ENCODE results near the gene NMRK2.

The NMRK2 gene

DNA sequence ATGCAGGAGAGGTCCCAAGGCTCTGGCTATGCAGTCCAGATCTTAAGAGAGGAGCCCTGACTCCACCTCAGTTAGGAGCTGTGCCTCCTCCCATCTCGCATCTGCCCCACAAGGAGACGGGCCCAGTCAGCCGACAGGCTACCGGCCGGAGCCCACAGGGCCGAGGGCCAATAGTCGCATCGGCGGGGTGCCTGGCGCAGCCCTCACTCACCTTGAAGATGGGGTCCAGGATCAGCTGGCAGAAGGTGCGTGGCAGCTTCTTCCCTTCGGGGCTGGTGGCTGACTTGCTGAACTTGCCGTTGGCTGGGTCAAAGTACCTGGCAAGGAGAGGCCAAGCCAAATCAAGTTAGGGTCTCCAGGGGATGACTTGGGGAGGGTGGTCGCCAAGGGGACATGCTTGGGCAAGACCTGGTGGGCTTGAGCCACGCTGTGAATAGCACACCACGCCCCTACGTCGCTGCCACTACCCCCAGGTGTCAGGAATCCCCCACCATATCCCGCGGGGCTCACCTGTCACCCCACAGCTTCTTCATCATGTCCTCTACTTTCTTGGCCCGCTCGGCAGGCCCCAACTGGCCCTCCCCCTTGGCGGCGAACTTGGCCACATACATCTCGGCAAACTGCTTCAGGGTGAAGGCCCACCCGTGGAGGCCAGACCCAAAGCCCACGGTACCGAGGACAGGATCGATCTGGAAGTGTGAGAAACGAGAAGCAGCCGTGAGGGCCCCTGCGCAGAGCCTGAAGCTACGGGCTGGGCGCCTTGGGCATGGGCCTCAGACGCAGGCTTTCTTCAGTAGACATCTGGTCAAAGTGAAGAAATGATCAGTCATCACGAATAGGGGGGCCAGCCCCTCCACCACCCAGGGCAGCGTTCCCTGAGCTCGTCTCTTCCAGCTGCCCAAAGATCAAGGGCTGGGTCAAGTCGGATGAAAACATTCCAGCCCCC, 49.1 kb downstream of the NMRK2 start:
- DNase-seq: no peak

DNA sequence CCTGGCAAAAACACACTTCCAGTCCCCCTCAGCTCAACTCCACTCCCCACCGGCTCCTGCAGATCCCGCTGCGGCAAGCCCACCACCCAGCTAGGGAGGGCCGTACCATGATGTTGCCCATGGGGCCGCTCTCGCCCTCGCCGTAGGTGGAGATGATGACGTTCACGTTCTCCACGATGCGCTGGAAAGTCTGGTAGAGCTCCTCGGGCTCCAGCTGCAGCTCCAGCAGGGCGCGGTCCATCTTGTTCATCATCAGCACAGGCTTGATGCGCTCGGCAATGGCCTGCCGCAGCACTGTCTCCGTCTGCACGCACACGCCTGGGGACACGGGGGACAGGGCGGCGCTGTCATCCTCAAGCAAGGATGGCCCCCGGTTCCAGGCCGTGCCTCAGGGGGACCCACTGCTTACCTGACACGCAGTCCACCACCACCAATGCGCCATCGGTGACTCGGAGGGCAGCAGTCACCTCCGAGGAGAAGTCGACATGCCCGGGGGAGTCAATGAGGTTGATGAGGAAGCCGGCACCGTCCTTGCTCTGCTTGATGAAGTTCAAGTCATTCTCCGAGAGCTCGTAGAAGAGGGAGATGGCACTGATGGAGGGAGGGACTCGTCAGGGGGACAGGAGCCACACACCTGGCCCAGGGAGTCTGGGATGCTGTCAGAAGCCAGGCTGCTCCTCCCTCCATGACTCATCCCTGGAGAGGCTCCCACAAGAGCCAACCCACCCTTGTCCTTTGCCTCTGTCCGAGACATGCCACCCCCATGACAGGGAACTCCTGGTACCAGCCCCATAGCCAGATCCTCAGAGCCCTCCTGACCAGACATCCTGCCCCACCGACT, 50.1 kb downstream of the NMRK2 start:
- DNase-seq: no peak

DNA sequence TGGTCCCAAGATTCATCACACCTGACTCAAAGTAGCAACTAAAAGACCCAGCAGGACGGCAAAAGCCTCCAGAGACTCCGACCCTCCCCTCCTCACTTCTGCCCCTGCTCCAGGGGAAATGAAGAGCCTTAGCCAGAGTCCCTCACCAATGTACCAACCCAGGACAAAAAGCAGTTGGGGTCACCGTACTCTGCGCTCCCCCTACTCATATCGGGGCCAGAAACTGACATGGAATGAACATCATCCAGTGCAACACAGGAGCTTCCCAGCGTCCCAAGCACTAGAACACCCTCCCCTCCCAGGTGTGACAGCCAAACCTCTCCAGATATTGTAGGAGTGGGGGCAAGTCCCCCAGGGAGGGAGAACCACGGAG, 50.7 kb downstream of the NMRK2 start:
- DNase-seq: no peak

DNA sequence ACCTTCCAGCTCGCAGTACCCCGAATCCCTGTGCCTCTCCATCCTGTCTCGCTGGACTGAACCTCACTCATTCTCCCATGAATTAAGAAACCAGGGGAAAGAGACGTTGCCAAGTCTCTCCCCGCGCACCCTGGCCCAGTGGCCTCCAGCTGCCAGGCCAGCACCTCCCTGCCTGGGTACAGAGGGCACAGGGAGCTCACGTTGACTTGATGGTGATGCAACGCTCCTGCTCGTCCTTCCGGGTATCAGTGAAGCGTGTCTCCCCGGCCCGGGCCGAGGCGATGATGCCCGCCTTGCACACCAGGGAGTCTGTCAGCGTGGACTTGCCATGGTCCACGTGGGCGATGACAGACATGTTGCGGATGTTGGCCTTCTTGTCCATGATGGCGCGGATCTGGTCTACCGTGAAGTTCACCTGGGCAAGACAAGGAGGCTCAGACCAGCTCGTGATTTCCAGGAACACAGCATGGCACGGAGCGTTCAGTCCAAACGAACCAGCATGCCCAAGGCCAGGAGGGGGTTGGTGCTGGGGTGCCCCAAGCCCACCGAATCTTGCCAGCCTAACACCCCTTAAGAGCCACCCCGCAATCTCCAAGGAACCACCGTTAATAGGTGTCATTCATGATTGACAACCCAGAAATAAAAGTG, 51.2 kb downstream of the NMRK2 start:
- peak; percentile 33 for DNase-seq

DNA sequence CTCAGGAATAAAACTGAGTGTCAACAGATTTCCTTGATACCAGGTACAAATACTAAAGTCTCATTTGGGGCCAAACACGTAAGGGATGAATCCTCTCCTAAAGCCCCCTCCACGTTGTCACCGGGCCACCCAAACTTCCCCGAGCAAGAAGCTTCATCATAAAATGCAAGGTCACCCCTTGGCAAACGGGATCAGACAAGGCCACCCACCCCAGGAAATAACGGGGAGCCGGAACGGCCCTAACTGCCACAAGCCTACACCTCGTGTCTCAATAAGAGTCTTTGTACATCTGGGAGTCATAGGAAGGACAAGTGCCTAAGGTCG, 51.7 kb downstream of the NMRK2 start:
- no peak for DNase-seq

DNA sequence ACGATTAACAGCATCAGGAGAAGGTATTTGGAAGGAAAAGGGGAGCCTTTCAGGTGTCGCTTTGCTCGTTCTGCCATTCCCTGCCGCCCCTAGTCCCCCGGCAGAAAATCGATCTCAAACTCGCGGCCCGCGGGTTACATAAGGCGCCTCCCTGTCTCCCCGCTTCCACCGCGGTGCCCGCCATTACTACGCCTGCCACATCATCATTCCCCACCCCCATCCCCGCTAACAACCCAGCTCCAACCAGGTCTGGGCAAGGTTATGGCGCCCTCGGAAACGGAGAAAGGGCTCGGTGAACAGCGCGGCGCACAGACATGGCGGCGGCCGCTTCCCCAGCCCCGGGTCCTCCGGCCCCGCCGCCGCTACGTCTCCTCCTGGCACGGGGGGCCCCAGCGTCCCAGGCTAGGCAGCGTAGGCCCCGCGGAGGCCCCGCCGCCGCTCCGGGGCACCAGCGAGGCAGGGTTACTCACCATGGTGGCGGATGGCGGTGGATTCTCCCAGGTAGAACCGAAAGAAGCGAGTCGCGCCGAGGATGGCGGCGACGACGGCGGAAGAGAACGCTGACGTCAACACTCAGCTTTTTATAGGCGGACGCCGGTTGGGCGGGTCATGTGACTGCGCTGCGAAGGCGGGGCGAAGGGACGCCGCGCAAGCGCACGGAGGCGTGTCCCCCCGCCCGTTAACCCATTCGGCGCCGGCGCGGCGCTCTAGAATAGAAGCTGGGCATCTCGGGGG, 52.2 kb downstream of the NMRK2 start, which contains the start of gene EEF2:
Gene EEF2, minus strand, starts transcription at position 556 of the 735 bp plus-strand sequence. Its CDS starts 83 bp downstream, at position 473.
- peak; percentile 93 for DNase-seq

DNA sequence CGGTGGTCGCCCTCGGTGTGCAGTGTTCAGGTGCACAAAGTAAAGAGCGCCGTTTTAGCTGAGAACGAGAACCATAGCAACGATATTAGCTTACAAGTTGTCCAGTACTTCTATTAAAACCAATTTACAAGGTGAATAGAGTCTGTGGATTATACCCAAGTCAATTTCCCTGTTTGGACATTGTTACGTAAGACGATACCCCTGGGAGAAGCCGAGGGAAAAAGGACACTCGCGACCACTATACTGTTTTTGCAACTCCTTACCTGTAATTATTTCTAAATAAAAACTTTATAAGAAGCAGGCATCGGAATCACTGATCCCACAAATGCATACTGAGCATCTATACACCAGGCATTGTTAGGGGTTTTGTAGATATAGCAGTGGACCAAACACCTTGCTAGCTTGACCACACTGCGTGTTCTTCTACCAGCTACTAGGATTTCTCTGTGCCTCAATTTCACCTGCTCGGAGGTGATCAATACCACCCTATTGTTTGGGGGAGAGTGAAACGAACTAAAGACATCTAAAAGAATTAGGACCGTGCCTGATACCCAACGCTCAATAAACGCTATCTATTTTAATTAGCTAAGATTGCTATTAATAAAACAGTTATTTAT, 52.9 kb downstream of the NMRK2 start:
- peak; percentile 20 for DNase-seq

DNA sequence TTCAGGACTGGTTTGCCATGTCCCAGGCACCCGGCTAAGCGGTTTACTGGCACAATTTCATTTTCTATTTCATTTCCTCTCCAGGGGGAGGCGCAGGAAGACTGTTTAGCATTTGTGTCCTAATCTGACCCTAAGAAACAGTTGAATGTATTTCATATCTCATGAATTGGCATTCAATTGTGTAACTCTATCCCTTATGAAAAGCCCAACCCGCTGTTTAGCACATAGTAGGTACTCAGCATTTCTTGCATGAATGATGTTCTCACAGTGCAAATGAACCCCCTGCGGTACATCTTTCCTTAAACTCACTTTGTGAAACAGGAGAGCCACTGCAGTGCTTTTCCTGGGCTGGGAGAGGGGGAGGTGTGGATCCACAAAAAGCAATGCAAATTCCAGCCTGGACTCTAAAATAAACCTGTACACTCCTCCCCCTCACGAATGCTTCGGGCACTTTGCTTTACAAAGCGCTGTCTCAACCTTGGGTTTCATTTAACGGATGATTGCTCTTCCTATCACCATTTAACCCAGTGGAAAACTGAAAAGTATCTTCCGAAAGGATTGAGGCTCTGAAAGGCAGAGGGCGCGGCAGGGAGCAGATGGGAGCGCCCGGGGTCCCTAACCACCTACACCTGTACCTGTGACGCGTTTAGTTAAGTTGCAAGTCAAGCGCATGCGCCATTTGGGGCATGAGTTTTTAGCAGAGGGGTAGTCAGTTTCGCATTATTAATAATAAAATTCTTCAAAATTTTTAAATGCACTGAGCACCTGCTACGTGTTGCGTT, 53.6 kb downstream of the NMRK2 start:
- peak; percentile 83 for DNase-seq

DNA sequence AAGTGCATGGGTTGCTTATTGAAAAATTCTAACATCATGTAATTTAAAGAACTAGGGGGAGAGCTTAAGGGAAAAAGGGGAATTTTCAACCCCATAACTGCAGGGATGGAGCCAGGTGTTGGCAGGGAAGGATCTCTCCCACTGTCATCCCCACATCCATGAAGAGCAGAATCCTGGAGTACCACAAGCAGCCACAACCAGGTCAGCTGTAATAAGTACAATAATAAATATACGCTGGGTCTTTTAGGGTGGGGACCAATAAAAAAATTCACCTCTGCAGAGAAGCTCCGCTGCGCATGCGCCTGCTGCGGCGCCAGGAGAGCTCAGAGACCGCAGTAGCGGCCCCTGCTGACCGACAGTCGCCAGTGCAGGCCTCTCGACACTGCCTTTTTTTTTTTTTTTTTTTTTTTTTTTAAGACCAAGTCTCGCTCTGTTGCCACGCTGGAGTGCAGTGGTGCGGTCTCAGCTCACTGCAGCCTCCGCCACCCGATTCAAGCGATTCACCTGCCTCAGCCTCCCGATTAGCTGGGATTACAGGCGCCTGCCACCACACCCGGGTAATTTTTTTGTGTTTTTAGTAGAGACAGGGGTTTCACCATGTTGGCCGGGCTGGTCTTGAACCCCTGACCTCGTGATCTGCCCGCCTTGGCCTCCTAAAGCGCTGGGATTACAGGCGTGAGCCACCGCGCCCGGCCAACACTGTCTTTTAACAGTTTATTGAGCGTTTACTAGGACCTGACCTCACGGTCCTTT, 54.9 kb downstream of the NMRK2 start:
- DNase-seq: peak; percentile 93

DNA sequence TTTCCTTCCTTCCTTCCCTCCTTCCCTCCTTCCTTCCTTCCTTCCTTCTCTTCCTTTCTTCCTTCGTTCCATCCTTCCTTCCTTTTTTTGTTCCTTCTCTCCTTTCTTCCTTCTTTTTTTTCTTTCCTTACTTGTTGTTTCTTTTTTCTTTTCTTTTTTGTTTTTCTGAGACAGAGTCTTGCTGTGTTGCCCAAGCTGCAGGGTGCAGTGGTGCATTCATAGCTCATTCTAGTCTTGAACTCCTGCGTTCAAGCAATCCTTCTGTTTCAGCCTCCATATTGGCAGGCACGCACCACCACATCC, 57.9 kb downstream of the NMRK2 start:
- DNase-seq: no peak
